Umbilical cord (tissue), 2 donors: ENCODE data around the gene CTDSPL2. TPM values are rescaled to one million over a fixed set of nuclear protein-coding genes. Genes with fewer than 3 reads are reported as not detected.
"Not testable (repeated sequence)": the region's sequence is repeated elsewhere in the genome, so short reads cannot be mapped to it uniquely, and the experiment has no call there.

Experiments
- DNase-seq: peaks from one replicate; pipeline ENCODE4 v3.0.0-alpha.2; 2015; ENCODE audit warnings: low spot score
- total RNA-seq: library from RNA; depleted of rRNA; stranded (reverse); fragments of >200 nt; gene quantifications from one replicate; pipeline ENCODE4 v1.2.3, GENCODE V29; 2014; ENCODE audit warnings: low replicate concordance; ENCODE audit not compliant: insufficient read depth

The CTDSPL2 gene
- total RNA-seq, 1 donor from 2014 or later, result 94.9 TPM

DNA sequence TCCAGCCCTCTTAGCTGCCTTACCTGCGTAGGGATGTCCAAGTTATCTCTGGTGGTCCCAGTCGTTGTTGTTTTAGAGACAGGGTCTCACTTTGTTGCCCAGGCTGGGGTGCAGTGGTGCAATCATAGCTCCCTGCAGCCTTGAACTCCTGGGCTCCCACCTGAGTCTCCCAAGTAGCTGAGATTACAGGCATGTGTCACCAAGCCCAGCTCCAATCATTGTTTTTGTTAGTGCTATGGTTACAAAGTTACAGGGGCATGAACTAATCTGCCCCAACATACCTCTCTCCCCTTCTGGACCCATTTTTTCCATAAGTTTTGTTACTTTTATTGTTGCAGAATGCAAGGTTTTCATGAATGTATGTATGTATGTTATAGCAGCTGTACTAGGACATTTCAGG is 54.7 kb downstream of the CTDSPL2 start:
- DNase-seq, result no peak

DNA sequence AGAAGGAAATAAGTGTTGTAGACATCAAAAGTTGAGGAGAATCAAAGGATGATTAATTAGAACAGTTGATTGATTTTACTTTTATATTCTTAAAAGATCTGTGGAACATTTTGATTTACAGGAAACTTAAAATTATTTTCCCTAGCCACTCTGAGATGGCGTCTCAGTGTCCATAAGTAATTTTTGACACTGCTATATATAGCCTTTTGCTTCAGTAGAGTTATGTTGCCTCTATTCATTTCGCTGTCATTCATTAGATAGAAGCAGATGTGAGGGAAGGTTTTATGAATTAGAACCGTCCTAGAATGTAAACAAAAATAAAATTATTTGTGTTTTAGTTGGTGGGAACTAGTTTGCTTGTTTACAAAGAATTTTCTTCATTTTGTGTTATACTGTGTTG is 58.5 kb downstream of the CTDSPL2 start:
- no peak for DNase-seq

DNA sequence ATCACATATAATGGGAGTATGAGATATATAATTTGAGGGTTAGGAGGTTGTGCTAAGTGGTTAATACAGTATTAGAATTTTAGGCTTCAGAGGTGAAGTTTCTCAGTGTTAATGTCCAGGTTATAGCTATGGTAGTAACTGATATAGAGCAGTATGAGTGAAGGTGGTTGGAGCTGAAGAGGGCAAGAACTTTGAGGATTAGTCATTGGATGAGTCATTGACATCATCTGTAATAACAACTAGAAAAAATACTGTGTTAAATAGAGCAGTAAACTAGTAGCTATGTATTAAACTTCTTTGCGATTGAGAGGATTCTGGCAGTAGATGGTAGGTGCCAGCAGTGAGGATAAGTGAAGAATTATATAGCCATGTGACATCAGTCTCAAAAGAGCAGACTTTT is 62.0 kb downstream of the CTDSPL2 start:
- DNase-seq, result no peak

DNA sequence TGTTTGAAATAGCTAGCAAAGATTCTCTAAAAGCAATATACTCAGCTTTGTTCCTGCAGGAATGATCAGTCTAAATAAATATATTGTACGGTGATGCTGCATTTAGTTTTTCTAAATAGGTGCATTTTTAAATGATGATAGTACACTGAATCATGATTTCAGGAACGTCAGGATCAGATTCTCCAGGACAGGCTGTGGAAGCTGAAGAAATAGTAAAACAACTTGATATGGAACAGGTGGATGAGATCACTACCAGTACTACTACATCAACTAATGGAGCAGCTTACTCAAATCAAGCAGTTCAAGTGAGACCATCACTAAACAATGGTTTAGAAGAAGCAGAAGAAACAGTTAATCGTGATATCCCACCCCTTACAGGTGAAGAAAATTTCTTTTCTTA is 63.2 kb downstream of the CTDSPL2 start:
- no peak for DNase-seq

DNA sequence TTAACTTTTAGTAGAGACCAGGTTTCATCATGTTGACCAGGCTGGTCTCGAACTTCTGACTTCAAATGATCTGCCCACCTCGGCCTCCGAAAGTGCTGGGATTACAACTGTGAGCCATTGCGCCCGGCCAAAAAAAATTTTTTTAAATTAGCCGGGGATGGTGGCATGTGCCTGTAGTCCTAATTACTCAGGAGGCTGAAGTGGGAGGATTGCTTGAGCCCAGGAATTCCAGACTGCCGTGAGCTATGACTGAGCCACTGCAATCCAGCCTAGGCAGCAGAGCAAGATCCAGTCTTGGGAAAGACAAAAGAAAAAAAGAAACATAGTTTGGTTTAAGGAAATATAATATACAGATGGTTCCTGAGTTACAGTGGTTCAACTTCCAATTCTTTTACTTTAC is 64.6 kb downstream of the CTDSPL2 start:
- DNase-seq, result no peak

DNA sequence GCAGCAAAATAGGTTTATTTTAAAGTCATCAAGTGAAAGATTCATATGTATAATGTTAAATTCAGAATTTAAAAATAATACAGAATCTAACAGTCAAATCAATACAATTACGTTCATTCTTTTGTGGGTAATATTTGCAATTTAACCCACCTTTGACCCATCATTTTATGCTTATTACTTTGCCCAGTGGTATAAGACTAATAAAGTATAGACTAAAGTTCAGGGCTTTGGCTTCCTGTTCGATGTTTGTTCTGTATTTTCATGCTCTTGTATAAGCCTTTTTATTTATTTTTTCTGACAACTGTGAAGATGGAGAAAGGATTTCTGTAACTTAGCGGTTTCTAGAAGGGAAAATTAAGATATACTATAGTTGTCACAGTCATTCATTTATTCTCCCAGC is 65.2 kb downstream of the CTDSPL2 start:
- DNase-seq, result no peak

DNA sequence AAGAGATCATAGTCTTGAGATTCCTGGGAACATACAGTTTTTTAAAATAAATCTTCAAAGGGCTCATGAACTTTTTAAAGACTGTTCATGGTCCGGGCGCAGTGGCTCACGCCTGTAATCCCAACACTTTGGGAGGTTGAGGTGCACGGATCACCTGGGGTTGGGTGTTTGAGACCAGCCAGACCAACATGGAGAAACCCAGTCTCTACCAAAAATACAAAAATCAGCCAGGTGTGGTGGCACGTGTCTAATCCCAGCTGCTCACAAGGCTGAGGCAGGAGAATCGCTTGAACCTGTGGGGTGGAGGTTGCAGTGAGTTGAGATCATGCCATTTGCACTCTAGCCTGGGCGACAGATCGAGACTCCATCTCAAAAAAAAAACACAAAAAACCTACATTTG is 68.1 kb downstream of the CTDSPL2 start:
- no peak for DNase-seq

DNA sequence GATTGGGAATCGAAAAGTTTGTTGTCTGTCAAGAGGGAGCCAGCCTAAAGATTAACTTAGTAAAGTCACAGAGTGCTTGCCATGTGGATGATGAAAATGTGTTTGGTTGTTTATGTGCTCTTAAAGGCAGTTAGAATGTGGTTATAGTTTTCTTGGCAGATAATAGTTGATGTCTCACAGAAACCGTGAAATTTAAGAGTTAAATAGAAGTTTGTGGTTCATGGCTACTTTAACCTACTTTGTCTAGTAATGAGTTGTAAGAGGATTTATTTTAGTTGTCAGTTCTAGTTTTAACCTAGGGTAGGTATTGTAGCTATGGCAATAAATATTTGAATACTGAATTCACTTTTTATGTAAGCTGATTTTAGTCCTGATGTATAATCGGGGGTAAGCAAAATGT is 73.1 kb downstream of the CTDSPL2 start:
- DNase-seq, result no peak

DNA sequence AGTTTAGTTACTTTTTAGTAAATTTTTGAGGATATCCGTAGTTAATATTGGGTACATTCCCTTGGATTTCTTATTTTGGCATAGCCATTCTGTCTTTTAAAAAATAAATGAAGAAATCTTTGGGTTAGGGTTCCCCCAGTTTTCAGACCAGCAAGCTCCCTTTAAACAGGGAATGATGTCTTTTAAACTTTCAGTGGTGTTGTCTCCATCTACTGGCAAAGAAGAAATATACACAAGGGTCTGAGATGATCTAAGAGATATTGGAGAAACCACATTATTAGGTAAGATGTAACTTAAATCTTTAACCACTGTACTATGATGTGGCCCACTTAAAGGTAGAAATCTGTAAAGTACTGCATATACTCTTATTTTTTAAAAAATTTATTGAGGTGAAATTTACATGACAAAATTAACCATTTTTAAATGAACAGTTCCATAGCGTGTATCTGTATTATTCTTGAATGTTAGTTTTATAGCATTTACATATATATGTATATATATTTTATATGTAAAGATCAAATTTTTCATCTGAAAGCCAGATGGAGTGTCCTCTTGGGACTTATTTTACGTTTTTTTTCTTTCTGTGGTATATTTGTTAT is 74.4 kb downstream of the CTDSPL2 start:
- peak; percentile 29 for DNase-seq

DNA sequence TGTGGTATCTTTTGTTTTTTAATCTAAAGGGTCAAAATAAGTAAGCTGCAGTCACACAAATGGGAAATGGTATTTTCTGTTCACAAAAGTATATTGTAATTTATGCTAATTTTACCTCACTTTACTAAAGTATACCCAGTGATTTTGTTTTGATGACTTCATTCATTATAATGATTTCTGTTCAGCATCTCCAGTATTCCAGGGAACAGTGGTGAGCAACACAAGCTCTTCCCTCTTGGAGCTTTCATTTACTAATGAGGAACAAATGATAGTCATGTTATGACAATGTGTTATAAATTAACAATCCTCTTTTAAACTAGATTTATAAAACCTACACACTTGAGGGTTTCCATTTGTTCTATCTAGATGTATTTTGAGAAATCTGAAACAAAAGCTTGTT is 89.0 kb downstream of the CTDSPL2 start:
- DNase-seq, result no peak

DNA sequence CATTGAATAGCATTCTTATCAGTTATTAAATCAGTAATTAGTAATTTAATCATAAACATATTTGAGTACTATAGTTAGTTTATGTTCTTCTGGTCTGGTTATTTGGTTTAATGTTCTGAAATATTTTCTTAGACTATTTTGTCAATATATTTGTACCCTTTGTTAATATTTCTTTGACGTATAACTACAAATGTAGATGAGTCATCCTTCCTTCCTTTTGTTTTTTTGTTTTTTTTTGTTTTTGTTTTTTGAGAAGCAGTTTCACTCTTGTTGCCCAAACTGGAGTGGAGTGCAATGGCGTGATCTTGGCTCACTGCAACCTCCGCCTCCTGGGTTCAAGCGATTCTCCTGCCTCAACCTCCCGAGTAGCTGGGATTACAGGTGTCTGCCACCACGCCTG is 92.1 kb downstream of the CTDSPL2 start:
- no peak for DNase-seq

DNA sequence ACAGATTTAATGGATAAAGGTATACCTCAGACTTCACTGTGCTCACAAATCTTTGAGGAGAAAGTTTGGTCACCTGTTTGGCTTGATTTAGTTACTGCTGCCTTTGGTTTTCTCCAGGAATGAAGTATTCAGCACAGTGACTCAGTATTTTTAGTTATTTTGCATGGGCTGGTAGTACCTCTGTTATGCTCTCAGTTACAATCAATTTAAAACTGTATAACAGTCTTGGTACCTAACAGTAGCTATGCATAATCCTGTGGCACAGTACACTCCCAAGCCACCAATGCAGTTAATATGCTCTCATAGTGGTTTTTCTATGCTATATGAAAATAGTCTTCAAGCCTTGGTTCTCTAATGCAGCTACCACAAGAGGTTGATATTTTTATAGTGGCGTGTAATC is 97.6 kb downstream of the CTDSPL2 start:
- no peak for DNase-seq

DNA sequence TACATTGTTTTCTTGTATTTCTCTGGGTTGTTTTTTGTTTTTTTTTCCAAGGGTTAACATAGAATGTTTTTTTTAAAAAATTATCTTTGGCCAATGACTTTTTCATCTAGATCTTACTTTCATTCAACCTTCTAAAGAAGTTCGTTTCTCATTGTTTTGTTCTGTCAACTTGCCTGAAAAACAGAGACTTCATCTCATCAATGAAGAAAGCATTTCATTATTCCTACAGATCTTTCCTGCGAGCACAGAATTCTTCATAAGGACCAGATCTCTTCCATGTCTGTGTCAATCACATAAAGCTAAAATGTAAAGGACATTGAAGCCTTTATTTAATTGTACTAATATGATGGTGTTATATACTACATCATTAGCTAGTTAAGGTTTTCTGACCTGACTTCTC is 99.8 kb downstream of the CTDSPL2 start:
- DNase-seq, result no peak

DNA sequence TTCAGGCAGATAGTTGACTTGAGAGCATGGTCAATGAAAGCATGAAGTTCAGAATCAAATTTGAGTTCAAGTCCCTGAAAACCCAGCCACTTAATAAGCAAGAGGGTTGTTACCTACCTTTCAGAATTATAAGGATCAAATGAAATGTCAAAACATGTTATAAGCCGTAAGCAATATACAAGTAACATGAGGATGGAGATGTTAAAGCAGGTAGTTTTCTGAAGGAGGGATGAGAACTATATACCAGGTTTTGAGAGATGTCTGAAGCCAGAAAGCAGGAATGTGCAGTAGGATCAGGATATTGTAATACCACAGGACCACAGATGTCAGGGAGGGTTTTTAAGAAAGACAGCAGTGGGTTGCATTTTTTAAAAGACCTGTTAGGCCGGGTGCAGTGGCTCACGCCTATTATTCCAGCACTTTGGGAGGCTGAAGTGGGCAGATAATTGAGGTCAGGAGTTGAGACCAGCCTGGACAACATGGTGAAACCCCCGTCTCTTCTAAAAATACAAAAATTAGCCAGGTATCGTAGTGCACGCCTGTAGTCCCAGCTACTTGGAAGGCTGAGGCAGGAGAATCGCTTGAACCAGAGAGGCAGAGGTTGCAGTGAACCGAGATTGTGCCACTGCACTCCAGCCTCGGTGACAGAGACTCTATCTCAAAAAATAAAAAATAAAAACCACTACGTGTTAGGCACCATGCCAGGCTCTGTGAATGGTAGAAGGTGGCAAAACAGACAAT is 102.6 kb downstream of the CTDSPL2 start:
- DNase-seq, result no peak

DNA sequence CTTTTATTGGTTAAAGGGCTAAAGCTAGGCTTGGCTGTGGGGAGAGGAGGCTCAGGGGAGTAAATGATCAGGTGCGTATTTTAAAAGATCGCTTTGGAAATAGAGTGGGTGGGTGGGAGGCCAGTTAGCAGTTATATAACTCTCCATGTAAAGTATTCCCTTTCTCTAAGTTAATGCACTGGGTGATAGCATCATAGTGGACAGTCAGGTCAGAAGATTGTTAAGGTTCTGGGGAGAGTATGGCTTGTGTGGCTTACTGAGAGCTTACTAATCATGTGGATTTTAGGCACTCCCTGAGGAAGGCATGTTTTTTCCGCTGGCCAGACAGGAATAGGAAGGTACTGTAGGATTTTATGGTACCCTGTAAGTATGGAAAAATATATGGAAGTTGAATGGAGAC is 103.2 kb downstream of the CTDSPL2 start:
- no peak for DNase-seq

DNA sequence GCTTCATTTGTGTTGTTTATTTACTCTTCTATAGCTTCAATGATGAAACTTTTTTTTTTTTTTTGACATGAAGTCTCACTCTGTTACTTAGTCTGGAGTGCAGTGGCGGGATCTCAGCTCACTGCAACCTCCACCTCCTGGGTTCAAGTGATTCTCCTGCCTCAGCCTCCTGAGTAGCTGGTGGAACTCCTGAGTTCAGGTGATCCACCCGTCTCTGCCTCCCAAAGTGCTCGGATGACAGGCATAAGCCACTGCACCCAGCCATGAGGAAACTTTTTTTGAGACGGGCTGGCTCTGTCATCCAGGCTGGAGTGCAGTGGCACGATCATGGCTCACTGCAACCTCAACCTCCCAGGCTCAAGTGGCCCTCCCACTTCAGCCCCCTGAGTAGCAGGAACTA is 104.8 kb downstream of the CTDSPL2 start:
- not testable (repeated sequence) for DNase-seq

DNA sequence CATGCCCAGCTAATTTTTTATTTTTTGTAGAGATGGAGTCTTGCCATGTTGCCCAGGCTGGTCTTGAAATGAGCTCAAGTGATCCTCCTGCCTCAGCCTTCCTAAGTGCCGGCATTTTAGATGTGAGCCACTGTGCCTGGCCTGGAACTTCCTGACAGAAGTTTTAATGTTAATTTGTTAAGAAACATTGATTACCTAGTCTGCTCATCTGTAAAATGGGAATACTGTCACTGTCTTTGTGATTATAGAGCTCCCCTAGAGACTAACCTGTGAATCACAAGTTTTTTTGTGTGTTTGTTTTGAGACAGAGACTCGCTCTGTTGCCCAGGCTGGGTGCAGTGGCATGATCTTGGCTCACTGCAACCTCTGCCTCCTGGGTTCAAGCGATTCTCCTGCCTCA is 105.3 kb downstream of the CTDSPL2 start:
- DNase-seq, result no peak

DNA sequence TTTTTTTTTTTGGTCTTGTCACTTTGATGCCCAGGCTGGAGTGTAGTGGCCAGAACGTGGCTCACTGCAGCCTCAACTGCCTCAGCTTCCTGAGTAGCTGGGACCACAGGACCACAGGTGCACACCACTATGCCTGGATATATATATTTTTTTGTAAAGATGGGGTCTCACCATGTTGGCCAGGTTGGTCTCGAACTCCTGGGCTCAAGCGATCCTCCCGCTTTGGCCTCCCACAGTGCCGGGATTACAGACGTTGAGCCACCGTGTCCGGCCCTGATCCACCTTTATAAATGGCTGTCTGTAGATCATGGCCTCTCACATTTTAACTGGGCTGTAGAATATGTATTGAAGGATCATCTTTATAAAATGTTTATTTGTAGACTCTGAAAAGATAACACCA is 107.7 kb downstream of the CTDSPL2 start:
- no peak for DNase-seq

DNA sequence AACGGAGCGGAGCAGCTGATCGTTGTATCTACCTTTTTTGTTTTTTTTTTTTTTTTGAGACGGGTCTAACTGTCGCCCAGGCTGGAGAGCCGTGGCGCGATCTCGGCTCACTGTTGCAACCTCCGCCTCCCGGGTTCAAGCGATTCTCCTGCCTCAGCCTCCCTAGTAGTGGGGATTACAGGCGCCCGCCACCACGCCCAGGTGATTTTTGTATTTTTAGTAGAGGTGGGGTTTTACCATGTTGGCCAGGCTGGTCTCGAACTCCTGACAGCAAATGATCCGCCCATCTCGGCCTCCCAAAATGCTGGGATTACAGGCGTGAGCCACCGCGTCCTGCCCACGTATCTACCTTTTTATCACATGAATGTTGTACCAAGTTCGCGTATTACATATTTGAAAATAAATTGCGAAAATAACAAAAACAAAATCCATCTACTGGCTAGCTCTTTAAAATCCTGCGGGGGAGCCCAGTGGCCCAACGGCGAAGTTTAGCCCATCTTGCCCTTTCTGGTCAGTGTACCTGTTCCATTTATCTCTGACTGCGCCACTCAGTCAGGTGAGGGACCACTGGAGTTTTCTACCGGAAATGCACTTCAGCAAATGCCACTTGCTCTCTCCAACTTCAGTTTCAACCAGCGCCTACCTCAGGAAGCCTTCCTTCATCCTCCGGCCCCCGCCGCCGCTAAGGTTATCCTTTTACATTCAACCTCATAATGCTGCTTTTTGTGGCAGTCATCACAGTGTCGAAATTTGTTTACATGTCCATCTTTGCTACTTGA is 108.3 kb downstream of the CTDSPL2 start:
- no peak for DNase-seq

DNA sequence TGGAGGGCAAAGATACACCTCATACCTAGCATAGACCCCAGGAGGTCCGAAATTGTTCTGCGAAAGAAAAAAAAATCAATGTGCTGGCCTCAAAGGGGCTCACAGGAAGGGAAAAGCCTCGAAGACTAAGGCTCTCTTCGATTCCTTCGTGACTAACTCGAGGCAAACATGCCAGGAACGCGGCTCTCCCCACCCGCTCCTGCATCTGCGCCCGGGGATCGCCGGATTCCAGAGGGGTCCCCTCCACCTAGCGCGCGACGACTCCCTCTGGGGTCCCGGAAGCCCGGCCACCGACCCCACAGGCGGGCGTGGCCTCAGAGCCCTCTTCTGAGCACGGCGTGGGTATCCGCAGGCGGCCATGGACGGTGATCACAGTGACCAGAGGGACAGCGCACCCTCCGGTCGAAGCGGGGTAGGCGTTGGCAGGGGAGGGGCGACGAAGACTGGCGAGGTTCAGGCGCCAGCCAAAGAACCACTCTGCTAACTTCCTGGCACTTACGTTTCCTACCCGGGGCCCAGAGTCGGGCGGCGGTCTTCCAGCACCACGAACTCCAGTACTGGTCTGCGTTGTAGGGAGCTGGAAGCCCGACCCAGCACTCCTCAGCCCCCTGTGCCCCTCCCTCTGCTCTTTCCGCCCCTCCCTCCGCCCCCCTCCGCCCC is 109.0 kb downstream of the CTDSPL2 start:
- peak; percentile 92 for DNase-seq

DNA sequence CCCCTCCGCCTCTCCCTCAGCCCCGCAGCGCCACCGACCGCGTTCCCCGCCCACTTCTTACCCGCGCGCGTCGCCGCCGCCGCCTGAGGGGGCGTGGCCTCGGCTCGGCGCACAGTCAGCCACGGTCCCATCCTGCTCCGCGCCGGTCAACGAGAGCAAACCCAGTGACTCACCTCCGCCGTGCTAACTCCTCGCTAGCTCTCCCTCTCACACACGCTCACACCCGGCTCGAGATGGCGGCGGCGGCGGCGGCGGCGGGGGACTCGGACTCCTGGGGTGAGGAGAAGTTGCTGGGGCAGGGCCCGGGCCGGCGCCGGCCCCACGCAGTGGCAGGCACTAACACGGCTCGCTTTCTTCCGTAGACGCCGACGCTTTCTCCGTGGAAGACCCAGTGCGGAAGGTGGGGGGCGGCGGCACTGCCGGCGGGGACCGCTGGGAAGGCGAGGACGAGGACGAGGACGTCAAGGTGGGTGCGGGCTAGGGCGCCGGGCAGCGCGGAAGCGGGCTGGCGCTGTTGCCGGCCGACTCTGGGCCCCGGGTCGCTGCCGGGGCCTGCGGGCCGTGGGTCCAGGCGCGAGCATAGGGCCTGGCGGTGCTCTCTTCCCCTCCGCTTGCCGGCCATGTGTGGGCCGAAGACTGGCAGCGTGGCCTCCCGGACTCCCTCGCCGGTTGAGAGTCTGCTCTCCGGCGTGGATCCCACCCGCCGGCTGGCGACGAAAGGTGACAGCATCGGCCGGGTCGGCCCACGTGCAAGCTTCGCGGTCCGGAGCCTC is 109.7 kb downstream of the CTDSPL2 start, which contains the start of gene EIF3J:
Gene EIF3J, plus strand, starts transcription at position 186 of the 773 bp plus-strand sequence. Its CDS starts 48 bp downstream, at position 234.
- DNase-seq, result peak; percentile 98
